ENCODE results near the gene MYH6.

- no peak for TF ChIP-seq CTCF (IDR thresholded peaks at IDR 0.05)
- TF ChIP-seq POLR2AphosphoS5 (IDR thresholded peaks at IDR 0.05), result no peak
- TF ChIP-seq POLR2A (IDR thresholded peaks at IDR 0.05), result no peak
- no peak for TF ChIP-seq EP300 (IDR thresholded peaks at IDR 0.05)
Observed at GRCh38 chr14:23396781-23397407, 11.2 kb downstream of the MYH6 start.

All from upper lobe of left lung (tissue), 4 donors.